Large intestine (tissue), 3 donors: Measurements from ENCODE around the gene GPATCH1. TPM values are rescaled to one million over a fixed set of nuclear protein-coding genes. Genes with fewer than 3 reads are reported as not detected.
"Not testable (repeated sequence)": the region's sequence is repeated elsewhere in the genome, so short reads cannot be mapped to it uniquely, and the experiment has no call there.

Experiments
- DNase-seq, 2 donors: peaks; one replicate each; pipeline versions ENCODE4 v3.0.0 to v3.0.0-alpha.2; 2013
- H3K27ac ChIP-seq: one replicate; pipeline ENCODE4 v1.5.1; 2013; ENCODE audit warnings: low read length
- H3K27me3 ChIP-seq: 2 replicates; pipeline ENCODE4 v1.6.1; 2013; ENCODE audit warnings: low read length; ENCODE audit not compliant: control insufficient read depth, insufficient read depth
- H3K36me3 ChIP-seq: 2 replicates; pipeline ENCODE4 v1.6.1; 2013; ENCODE audit warnings: low read length; ENCODE audit not compliant: control insufficient read depth, insufficient read depth
- H3K4me1 ChIP-seq: one replicate; pipeline ENCODE4 v1.6.1; 2013; ENCODE audit warnings: low read length; ENCODE audit not compliant: control insufficient read depth, insufficient read depth
- H3K4me3 ChIP-seq: one replicate; pipeline ENCODE4 v1.5.1; 2013; ENCODE audit warnings: low read length
- H3K9me3 ChIP-seq: one replicate; pipeline ENCODE4 v1.6.1; 2013; ENCODE audit warnings: mild to moderate bottlenecking, low read depth, low read length, moderate library complexity; ENCODE audit not compliant: control insufficient read depth
- WGBS: methylation state at CpG from one replicate; pipeline ENCODE4 v1.1.5; 2013; ENCODE audit warnings: low lambda C conversion rate; ENCODE audit not compliant: insufficient coverage; 5-methylcytosine and 5-hydroxymethylcytosine counted together
- polyA plus RNA-seq: library from polyadenylated mRNA; unstranded; fragments of 120-200 nt; gene quantifications from one replicate; pipeline ENCODE4 v1.2.1, GENCODE V29; 2013

The GPATCH1 gene
- polyA plus RNA-seq, 1 donor, result 11.9 TPM

DNA sequence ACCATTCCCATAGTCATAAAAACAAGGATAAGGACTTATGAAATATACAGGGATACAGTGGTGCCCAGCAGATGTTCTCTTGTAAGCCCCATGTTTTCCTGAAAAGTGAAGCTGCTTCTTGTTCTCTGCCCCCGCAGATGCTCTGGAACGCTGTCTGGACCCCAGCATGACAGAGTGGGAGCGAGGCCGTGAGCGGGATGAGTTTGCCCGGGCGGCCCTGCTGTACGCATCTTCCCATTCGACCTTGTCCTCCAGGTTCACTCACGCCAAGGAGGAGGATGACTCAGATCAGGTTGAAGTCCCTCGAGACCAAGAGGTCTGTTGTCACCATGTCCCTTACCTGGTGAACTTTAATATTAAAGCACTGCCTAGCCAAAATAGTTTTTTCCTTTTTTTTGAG lies 30.6 kb downstream of the GPATCH1 start:
- no peaks in the 10 kb centered on the region for H3K4me1 ChIP-seq
- H3K36me3 ChIP-seq, result peaks cover 71% of the 10 kb centered on the region

DNA sequence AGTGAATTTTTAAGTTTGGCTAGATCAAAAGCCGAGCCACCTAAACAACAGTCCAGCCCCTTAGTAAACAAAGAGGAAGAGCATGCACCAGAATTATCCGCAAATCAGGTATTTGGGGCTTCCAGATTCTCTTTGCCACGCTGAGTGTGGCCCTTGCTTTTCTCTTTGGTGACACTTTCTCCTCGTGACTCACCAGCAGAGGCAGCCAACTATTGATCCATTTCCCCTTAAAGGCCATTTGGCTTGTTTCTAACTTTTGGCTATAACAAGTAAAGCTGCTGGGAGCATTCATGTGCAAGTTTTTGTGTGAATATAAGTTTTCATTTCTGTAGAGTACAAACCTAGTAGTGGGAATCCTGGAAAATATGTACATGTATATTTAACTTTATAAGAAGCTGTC lies 33.3 kb downstream of the GPATCH1 start:
- no CpG with 5 or more reads among the region's 4 CpGs for whole genome bisulfite sequencing
- H3K36me3 ChIP-seq, result peaks cover 69% of the 10 kb centered on the region

More for the DNA sequence above, 30.6 kb downstream of the GPATCH1 start:
- H3K9me3 ChIP-seq, result no peaks in the 10 kb centered on the region
- H3K27me3 ChIP-seq, result no peaks in the 10 kb centered on the region
- no peak overlapping the region for H3K4me3 ChIP-seq
- no peak overlapping the region for H3K27ac ChIP-seq
- no CpG with 5 or more reads among the region's 11 CpGs for WGBS
- no peak for DNase-seq

DNA sequence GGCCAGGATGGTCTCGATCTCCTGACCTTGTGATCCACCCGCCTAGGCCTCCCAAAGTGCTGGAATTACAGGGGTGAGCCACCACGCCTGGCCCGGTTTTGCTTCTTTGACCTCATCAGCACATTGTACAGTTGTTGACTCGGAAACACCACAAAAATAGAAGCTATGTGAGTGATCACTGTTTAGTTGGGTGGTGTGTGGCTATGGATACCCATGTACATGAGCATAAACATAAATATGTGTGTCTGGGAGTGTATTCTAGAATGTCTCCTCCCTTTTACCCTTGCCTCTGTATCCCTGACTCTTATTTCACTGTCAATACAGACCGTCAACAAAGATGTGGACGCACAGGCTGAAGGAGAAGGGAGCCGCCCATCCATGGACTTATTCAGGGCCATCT lies 36.5 kb downstream of the GPATCH1 start:
- WGBS, result 100% methylated on average over 1 of the region's 8 CpGs
- Histone ChIP-seq H3K27ac (no peak overlapping the region), H3K9me3 (no peaks in the 10 kb centered on the region), H3K4me1 (no peaks in the 10 kb centered on the region), H3K36me3 (peaks cover 47% of the 10 kb centered on the region), H3K4me3 (no peak overlapping the region), H3K27me3 (no peaks in the 10 kb centered on the region)
- DNase-seq, result no peak

More for the DNA sequence above, 33.3 kb downstream of the GPATCH1 start:
- no peak overlapping the region for H3K27ac ChIP-seq
- no peaks in the 10 kb centered on the region for H3K9me3 ChIP-seq
- H3K4me1 ChIP-seq, result no peaks in the 10 kb centered on the region
- H3K27me3 ChIP-seq, result no peaks in the 10 kb centered on the region
- H3K4me3 ChIP-seq, result no peak overlapping the region
- DNase-seq, result no peak

DNA sequence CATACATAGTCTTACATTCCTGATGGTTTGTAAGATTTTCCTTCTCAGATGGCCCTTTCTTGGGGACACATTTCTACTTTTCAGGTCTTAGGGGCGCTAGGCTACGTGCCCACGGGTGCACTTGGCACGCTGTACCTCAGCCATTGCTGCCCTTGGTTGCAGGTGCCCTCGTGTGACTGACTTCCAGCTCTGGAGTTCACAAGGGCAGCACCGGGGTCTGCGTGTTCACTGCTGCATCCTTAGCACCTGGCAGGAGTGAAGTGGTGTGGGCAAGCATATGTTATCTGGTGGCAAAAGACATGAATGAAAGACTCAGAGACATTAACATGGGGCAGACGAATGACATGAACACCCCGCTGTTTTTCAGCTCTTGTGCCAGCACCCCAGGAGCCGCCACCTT lies 37.7 kb downstream of the GPATCH1 start:
- Histone ChIP-seq H3K36me3 (peaks cover 41% of the 10 kb centered on the region), H3K27me3 (no peaks in the 10 kb centered on the region), H3K4me3 (no peak overlapping the region), H3K4me1 (no peaks in the 10 kb centered on the region), H3K27ac (no peak overlapping the region), H3K9me3 (no peaks in the 10 kb centered on the region)
- WGBS, result no CpG with 5 or more reads among the region's 10 CpGs
- no peak for DNase-seq

DNA sequence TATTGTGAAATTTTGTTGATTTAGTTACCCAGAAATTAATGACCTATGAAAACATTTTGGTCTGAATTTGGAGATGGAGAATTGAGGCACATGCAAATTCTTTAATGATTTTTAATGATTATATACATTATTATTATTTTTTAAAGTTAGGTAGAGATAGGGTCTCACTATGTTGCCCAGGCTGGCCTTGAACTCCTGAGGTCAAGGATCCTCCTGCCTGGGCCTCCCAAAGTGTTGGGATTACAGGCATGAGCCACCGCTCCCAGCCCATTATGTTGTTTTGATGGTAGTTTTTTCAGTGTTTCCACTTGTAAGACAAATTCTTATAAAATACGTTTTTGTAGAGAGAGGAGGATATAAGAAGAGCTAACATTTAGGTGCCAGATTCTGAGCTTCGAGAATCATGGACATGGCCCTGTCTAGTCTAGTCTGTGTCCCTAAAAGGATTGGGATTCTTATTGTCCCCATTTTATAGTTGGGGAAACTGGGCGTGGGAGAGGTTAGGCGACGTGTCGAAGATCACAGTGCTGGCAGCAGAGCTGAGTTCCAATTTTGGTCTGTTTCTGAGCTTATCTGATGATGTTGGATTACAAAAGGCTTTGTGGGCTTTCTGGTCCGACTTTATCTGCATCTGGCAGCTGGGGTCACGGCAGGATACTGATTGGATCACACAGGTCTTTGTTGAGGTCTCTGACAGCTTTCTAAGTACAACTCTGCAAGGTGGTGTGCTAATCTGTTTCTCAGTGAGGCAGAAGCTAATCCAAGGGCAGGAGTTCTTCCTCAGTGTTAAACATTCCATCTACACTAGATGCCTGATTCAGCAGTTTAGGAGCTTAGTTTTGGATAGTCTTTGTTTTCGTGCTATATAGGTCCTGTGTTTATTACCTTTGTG lies 43.5 kb downstream of the GPATCH1 start:
- Histone ChIP-seq H3K36me3 (peaks cover 42% of the 10 kb centered on the region), H3K9me3 (no peaks in the 10 kb centered on the region), H3K4me3 (no peak overlapping the region), H3K27me3 (no peaks in the 10 kb centered on the region), H3K27ac (no peak overlapping the region), H3K4me1 (no peaks in the 10 kb centered on the region)
- DNase-seq, result no peak
- WGBS, result 89% methylated on average over 3 of the region's 10 CpGs

DNA sequence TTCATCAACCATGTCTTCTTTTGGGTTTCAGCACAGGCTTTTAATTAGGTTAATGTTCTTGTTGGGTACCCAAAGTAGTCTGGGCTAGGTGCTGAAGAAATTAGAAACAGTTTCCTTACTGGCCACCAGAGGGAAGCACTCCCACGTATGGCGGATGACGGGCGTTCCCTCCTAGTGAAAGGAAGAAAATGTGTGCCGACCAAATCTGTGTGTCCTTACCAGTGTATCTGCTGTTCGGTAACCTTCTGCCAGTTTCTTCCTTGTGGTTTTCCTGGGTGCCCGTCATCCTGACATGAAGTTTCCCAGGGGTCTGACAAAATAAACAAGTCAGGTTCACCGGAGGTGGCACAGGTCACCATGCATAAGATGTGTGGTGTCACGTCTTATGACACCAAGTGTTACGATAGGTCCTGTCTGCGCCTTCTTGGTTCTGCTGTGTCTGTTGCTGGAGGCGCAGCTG lies 45.0 kb downstream of the GPATCH1 start:
- no peaks in the 10 kb centered on the region for H3K9me3 ChIP-seq
- H3K27me3 ChIP-seq, result no peaks in the 10 kb centered on the region
- no peak overlapping the region for H3K27ac ChIP-seq
- no peak overlapping the region for H3K4me3 ChIP-seq
- peaks cover 53% of the 10 kb centered on the region for H3K36me3 ChIP-seq
- H3K4me1 ChIP-seq, result no peaks in the 10 kb centered on the region
- no CpG with 5 or more reads among the region's 12 CpGs for WGBS
- peak; percentile 19 to 49 for DNase-seq

DNA sequence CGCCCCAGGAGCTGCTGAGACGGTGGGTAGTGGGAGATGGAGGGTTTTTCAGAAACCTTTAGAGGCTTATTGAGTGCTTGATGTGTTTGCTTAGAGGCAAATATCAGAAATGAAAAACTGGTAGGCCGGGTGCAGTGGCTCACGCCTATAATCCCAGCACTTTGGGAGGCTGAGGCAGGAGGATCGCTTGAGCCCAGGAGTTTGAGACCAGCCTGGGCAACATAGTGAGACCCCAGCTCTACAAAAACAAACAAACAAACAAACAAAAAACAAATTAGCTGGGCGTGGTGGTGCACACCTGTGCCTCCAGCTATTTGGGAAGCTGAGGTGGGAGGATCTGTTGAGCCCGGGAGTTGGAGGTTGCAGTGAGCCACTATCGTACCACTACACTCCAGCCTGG lies 45.7 kb downstream of the GPATCH1 start:
- not testable (repeated sequence) for H3K4me1 ChIP-seq, DNase-seq, H3K4me3 ChIP-seq, H3K27me3 ChIP-seq, H3K9me3 ChIP-seq, H3K27ac ChIP-seq
- whole genome bisulfite sequencing, result no CpG with 5 or more reads among the region's 8 CpGs
- H3K36me3 ChIP-seq, result peaks cover 52% of the 10 kb centered on the region

DNA sequence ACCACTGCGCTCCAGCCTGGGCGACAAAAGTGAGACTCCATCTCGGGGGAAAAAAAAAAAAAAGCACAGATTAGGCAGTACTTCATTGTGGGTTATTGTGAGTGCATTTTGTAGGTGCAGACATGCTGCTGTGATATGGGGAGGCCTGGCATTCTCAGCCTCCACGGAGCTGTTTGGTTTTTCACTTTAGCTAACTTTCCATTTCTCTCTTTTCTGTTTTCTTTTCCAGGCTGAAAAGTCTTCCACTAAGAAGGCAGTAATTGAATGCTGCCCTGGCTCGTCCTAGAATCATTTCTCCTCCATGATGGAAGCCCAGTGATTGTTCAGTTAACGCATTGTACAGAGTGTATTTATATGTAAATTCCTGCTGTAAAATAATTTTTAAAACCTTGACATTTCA lies 48.9 kb downstream of the GPATCH1 start:
- DNase-seq, result no peak
- peaks cover 45% of the 10 kb centered on the region for H3K36me3 ChIP-seq
- H3K27me3 ChIP-seq, result no peaks in the 10 kb centered on the region

DNA sequence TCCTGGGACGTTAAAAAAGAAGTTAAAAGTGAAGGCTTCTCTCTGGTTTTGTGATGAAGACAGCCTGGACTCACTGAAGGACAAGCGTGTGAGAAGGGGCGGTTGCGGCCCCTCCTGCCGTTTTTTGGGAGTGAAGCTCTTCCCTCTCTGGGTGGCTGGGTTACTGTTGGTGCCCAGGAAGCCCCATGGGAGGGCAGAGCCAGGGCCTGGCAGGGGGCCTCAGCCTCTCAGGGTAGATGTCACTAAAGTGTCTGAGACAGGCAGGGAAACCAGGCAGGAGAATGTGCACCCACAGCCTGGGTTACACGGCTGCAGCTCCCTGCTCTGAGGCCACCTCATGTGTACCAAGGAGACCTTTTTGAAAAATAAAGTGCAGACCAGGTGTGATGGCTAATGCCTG lies 49.5 kb downstream of the GPATCH1 start:
- Histone ChIP-seq H3K27me3 (peaks cover 4% of the 10 kb centered on the region), H3K9me3 (no peaks in the 10 kb centered on the region), H3K27ac (no peak overlapping the region), H3K4me3 (no peak overlapping the region), H3K4me1 (no peaks in the 10 kb centered on the region), H3K36me3 (peaks cover 40% of the 10 kb centered on the region)
- WGBS, result 100% methylated on average over 1 of the region's 6 CpGs
- no peak for DNase-seq

More for the DNA sequence above, 48.9 kb downstream of the GPATCH1 start:
- H3K9me3 ChIP-seq, result no peaks in the 10 kb centered on the region
- H3K4me1 ChIP-seq, result no peaks in the 10 kb centered on the region
- 80% methylated on average over 1 of the region's 6 CpGs for WGBS
- no peak overlapping the region for H3K4me3 ChIP-seq
- no peak overlapping the region for H3K27ac ChIP-seq

DNA sequence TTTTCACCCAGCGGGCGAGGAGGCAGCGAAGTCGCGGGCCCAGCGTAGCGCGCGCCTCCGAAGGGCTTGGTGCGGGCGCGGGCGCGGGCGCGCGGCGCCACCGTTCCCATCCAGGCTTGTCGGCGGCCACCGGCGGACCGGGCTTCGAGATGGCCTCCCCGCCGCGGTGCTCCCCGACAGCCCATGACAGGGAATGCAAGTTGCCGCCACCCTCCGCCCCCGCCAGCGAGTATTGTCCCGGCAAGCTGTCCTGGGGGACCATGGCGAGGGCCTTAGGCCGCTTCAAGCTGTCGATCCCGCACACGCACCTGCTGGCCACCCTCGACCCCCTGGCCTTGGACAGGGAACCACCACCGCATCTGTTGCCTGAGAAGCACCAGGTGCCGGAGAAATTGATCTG lies 51.0 kb downstream of the GPATCH1 start, which contains the start of gene WDR88:
WDR88 (plus strand) TSS at position 94 of the 400 bp plus-strand sequence; CDS start at position 150, 56 bp downstream.
- no peaks in the 10 kb centered on the region for H3K9me3 ChIP-seq
- WGBS, result no CpG with 5 or more reads among the region's 43 CpGs

More for the DNA sequence above, 51.0 kb downstream of the GPATCH1 start, which contains the start of gene WDR88:
- H3K27ac ChIP-seq, result no peak within 1 kb of the TSS
- H3K27me3 ChIP-seq, result peaks cover 4% of the 10 kb centered on the region
- no peaks in the 10 kb centered on the region for H3K4me1 ChIP-seq
- H3K4me3 ChIP-seq, result no peak within 1 kb of the TSS
- H3K36me3 ChIP-seq, result peaks cover 29% of the 10 kb centered on the region
- DNase-seq, result no peak
